Right lobe of liver (tissue), 4 donors: Measurements from ENCODE around the gene KLF14.

Experiments
- POLR2A ChIP-seq: fragments of 450-650 bp; IDR thresholded peaks from one replicate; pipeline ENCODE4 v1.6.1; 2017; ENCODE audit warnings: antibody characterized with exemption, mild to moderate bottlenecking
- TF ChIP-seq, protein P1 (sequence below), 4 donors: fragments of 200-600 bp in 3 of 4; fragments of 450-650 bp in 1 of 4; IDR thresholded peaks; one replicate each; pipeline versions ENCODE4 v1.5.1 to v1.8.0; 2016 to 2022; ENCODE audit warnings: antibody characterized with exemption in 4 of 4, mild to moderate bottlenecking in 2 of 4
- donor health status: DM: no; HTN: no; CAD: no.
- donor health status: DM: no; HTN: no; CAD: no.
- donor health status: DM: no; HTN: yes; CAD: no.

DNA sequence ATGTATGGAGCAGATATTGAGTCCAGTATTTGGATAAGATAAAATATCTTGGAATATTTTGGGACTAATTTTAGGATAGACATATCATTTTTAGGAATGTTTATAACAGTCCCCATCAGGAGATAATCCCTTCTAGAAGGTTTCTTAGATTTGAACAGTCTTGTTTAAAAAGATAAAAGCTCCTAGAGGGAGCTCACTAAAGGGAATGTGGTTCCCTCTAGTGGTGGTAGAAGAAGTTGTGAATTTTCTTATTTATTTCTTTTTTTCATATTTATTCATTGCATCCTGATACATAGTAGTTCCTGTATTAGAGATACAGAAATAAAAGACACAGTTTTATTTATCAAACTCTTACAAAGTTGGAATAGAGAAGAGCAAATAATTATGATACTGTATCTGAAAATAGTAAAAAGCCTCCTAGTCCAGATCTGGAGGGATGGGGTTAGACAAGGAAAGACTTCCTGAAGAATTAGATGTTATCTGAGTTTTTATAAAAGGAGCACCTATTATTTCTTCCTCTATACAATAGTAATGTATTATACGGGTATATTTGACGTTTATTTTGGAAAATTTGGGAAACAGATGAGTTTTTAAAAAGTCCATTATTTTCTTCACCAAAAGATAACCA is 24.5 kb upstream of the KLF14 start:
- no peak for TF ChIP-seq POLR2A
- TF ChIP-seq, protein P1, sequence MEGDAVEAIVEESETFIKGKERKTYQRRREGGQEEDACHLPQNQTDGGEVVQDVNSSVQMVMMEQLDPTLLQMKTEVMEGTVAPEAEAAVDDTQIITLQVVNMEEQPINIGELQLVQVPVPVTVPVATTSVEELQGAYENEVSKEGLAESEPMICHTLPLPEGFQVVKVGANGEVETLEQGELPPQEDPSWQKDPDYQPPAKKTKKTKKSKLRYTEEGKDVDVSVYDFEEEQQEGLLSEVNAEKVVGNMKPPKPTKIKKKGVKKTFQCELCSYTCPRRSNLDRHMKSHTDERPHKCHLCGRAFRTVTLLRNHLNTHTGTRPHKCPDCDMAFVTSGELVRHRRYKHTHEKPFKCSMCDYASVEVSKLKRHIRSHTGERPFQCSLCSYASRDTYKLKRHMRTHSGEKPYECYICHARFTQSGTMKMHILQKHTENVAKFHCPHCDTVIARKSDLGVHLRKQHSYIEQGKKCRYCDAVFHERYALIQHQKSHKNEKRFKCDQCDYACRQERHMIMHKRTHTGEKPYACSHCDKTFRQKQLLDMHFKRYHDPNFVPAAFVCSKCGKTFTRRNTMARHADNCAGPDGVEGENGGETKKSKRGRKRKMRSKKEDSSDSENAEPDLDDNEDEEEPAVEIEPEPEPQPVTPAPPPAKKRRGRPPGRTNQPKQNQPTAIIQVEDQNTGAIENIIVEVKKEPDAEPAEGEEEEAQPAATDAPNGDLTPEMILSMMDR (IDR thresholded peaks at IDR 0.05): peak; percentile 47 to 84 (median 75)
